CD8-positive, alpha-beta memory T cell (primary cell): Measurements from ENCODE around the gene USP50. TPM values are rescaled to one million over a fixed set of nuclear protein-coding genes. Genes with fewer than 3 reads are reported as not detected.

Experiments used
- CTCF ChIA-PET: fragments of 350-600 bp; sonication (Branson Sonifier 250); formaldehyde crosslinking; loops from one replicate; lab custom pipeline; 2021; ENCODE audit warnings: antibody characterized with exemption; lab: Charles Lee
- POLR2A ChIA-PET: fragments of 350-600 bp; sonication (Branson Sonifier 250); formaldehyde crosslinking; loops from one replicate; lab custom pipeline; 2021; ENCODE audit warnings: antibody characterized with exemption; lab: Charles Lee
- DNase-seq, 5 donors: peaks; one replicate each; pipeline versions ENCODE4 v3.0.0 to v3.0.0-alpha.2; 2020 to 2022; ENCODE audit warnings: mixed read lengths in 1 of 5
- H3K27ac ChIP-seq: one replicate; pipeline ENCODE4 v1.7.0; 2013; ENCODE audit warnings: low read depth, mild to moderate bottlenecking, low read length, moderate library complexity
- H3K27me3 ChIP-seq: 2 replicates; pipeline ENCODE4 v1.7.0; 2013; ENCODE audit warnings: low read length, mild to moderate bottlenecking; ENCODE audit not compliant: insufficient read depth, poor library complexity, severe bottlenecking
- H3K36me3 ChIP-seq: 2 replicates; pipeline ENCODE4 v1.7.0; 2013; ENCODE audit warnings: mild to moderate bottlenecking, low read length, moderate library complexity; ENCODE audit not compliant: insufficient read depth
- H3K4me1 ChIP-seq: 2 replicates; pipeline ENCODE4 v1.7.0; 2013; ENCODE audit warnings: mild to moderate bottlenecking, low read length, moderate library complexity; ENCODE audit not compliant: insufficient read depth
- H3K4me3 ChIP-seq: 2 replicates; pipeline ENCODE4 v1.7.0; 2013; ENCODE audit warnings: mild to moderate bottlenecking, low read length
- H3K9me3 ChIP-seq: 2 replicates; pipeline ENCODE4 v1.7.0; 2013; ENCODE audit warnings: mild to moderate bottlenecking, low read length
- H3K27ac Mint-ChIP-seq, 8 donors: one replicate each; pipeline ENCODE4 v1.8.0; 2020 to 2021; ENCODE audit warnings: mixed read lengths in 8 of 8, mild to moderate bottlenecking in 6 of 8, inconsistent platforms in 3 of 8, moderate library complexity in 3 of 8
- H3K27me3 Mint-ChIP-seq, 2 donors: one replicate each; pipeline ENCODE4 v1.8.0; 2020 to 2021; ENCODE audit warnings: mixed read lengths in 2 of 2, mild to moderate bottlenecking in 1 of 2, moderate library complexity in 1 of 2
- H3K36me3 Mint-ChIP-seq, 3 donors: one replicate each; pipeline ENCODE4 v1.8.0; 2020 to 2021; ENCODE audit warnings: mixed read lengths in 3 of 3, inconsistent platforms in 1 of 3, mild to moderate bottlenecking in 1 of 3
- H3K4me1 Mint-ChIP-seq, 3 donors: one replicate each; pipeline ENCODE4 v1.8.0; 2020 to 2021; ENCODE audit warnings: mixed read lengths in 3 of 3, inconsistent platforms in 1 of 3, mild to moderate bottlenecking in 1 of 3
- H3K4me3 Mint-ChIP-seq, 7 donors: one replicate each; pipeline ENCODE4 v1.8.0; 2020 to 2021; ENCODE audit warnings: mixed read lengths in 7 of 7, mild to moderate bottlenecking in 6 of 7, moderate library complexity in 4 of 7, inconsistent platforms in 2 of 7
- H3K9me3 Mint-ChIP-seq, 5 donors: one replicate each; pipeline ENCODE4 v1.8.0; 2020 to 2022; ENCODE audit warnings: mixed read lengths in 5 of 5, mild to moderate bottlenecking in 3 of 5, moderate library complexity in 2 of 5, inconsistent platforms in 1 of 5
- polyA plus RNA-seq: library from polyadenylated mRNA; unstranded; fragments of 300-500 nt; fragmentation: Illumina TruSeq; gene quantifications from one replicate; pipeline ENCODE4 v1.2.3, GENCODE V29; 2021
- total RNA-seq, 2 experiments: library from RNA; stranded (reverse); gene quantifications; one replicate each; pipeline ENCODE4 v1.2.3, GENCODE V29; 2021

Gene USP50
- total and polyA plus RNA-seq, 3 experiments from 2014 or later: 0.40 TPM; not detected in 2

DNA sequence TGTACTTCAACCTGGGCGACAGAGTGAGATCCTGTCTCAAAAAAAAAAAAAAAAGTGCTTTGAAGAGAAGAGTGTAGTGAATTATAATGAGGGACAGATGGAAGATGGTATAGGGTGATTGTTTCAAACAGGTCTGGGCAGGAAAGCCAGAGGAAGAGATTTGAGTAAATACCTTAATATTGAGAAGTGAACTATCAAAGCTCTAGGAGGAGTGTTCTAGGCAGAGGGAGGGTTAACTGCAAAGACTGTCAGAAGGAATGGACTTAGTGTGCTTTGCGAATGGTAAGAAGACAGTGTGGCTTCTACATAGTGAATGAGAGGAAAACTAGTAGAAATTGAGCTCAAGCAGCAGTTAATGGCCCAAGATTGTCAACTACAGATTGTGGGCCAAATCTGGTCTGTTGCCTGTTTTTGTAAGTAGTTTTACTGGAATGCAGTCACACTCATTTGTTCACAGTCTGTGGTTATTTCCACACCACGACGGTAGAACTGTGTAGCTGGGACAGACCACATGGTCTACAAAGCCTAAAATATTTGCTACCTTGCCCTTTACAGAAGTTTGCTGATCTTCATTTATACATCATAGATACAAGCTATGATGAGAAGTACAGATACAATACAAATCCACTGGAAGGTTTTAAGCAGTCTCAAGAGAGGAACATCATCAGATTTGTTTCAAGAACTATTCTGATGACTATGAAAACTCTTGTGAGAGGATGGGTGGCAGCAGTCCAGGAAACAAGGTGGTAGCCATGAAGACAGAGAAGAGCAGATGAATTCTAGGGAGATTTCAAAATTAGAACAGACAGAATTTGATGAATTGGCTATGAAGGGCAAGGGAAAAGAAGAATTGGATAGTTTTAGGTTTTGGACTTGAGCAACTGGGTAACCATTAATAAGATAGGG, 16.5 kb upstream of the USP50 start:
- no peak for DNase-seq
- Mint-ChIP-seq H3K4me1 (peaks cover 6 to 11% (median 7%) of the 10 kb centered on the region in 3 donors), H3K36me3 (peaks cover 9 to 60% (median 10%) of the 10 kb centered on the region in 3 donors), H3K27me3 (no peaks in the 10 kb centered on the region), H3K27ac (peak overlapping the region in 6 of 8 donors; percentile 3 to 94 (median 68)), H3K9me3 (no peaks in the 10 kb centered on the region), H3K4me3 (no peak overlapping the region)
- CTCF ChIA-PET: no interaction called here
- H3K27me3 ChIP-seq: no peaks in the 10 kb centered on the region
- no peak overlapping the region for H3K27ac ChIP-seq
- no peaks in the 10 kb centered on the region for H3K4me1 ChIP-seq
- no peaks in the 10 kb centered on the region for H3K9me3 ChIP-seq
- POLR2A ChIA-PET: no interaction called here
- no peak overlapping the region for H3K4me3 ChIP-seq
- no peaks in the 10 kb centered on the region for H3K36me3 ChIP-seq

DNA sequence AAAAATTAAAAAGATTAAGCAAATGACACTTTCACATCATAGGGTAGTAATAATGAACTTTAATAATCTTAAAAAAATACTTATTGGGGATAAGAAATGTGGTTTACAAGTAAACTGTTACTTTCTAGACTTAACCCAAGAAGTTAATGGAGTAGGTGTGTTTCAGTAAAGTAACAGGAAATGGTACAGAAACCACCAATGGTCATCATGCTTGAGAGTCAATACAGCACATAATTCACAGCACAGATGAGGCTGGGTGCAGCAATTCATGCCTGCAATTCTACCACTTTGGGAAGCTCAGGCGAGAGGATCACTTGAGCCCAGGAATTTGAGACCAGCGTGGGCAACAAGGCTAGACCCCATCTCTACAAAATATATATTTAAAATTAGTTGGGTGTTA, 11.5 kb upstream of the USP50 start:
- DNase-seq: no peak
- Mint-ChIP-seq H3K36me3 (peaks cover 0 to 35% (median 3%) of the 10 kb centered on the region in 3 donors), H3K27me3 (no peaks in the 10 kb centered on the region), H3K27ac (peak overlapping the region in 1 of 8 donors; percentile 58), H3K4me3 (no peak overlapping the region), H3K9me3 (no peaks in the 10 kb centered on the region), H3K4me1 (peaks cover 18 to 22% (median 19%) of the 10 kb centered on the region in 3 donors)
- CTCF ChIA-PET: no interaction called here
- H3K4me1 ChIP-seq: no peaks in the 10 kb centered on the region
- H3K27ac ChIP-seq: no peak overlapping the region
- H3K36me3 ChIP-seq: no peaks in the 10 kb centered on the region
- POLR2A ChIA-PET: no interaction called here
- H3K27me3 ChIP-seq: no peaks in the 10 kb centered on the region
- no peak overlapping the region for H3K4me3 ChIP-seq
- no peaks in the 10 kb centered on the region for H3K9me3 ChIP-seq

DNA sequence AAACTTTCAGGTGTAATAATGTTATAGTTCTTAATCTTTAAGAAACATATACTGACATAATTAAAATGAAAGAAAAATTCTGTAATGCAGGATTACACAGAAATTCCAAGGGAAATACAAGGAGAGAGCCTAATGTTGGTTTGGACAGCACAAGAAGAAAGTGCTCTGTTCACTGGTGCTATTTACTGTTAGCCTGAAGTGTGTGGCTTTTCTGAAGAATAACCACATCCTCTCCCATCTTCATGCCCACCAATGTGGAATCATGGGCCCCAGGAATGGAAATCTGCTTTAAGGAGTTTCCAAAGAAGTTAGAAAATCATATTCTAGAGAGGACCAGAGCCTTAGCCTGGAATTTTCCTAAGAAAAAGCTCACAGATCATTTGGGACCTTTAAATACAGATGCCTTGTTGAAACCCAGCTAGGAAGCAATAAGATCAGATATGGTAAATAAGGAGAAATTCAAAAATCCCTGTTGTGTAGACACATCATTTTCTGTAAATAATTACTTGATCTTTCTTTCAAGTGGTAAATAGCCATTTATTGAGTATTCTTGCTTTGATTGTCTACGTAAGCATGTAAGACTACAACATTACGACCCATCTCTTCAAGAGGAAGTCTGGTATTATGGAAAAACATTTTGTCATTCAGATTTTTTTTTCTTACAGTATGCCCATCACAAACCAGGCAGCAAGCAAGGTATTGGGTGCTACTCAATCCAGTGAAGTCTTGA, 10.3 kb upstream of the USP50 start:
- Histone ChIP-seq H3K4me3 (no peak overlapping the region), H3K9me3 (no peaks in the 10 kb centered on the region), H3K27me3 (no peaks in the 10 kb centered on the region), H3K4me1 (no peaks in the 10 kb centered on the region), H3K36me3 (no peaks in the 10 kb centered on the region), H3K27ac (no peak overlapping the region)
- Mint-ChIP-seq H3K36me3 (peaks cover 0 to 25% (median 3%) of the 10 kb centered on the region in 3 donors), H3K4me3 (no peak overlapping the region), H3K27ac (peak overlapping the region in 5 of 8 donors; percentile 42 to 66 (median 51)), H3K4me1 (peaks cover 20 to 26% (median 24%) of the 10 kb centered on the region in 3 donors), H3K27me3 (no peaks in the 10 kb centered on the region), H3K9me3 (no peaks in the 10 kb centered on the region)
- CTCF ChIA-PET: no interaction called here
- DNase-seq: no peak
- POLR2A ChIA-PET: no interaction called here

DNA sequence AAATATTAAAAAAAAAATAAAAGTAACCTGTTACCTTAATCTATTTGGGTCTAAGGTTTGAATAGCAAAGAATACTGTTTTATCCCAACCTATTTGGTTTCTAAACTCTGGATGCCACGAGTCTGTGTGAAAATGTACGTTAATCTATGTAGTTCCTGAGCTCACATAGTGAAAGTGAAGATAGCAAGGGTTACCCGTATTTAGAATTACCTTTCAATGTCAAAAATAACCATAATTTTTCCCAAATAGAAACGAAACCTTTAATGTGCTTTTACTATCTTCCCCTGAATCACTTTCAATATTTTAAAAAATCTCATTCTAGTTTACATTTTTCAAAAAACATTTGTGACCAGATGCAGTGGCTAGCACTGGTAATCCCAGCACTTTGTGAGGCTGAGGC, 5.8 kb upstream of the USP50 start:
- H3K4me1 ChIP-seq: no peaks in the 10 kb centered on the region
- no peak for DNase-seq
- no peaks in the 10 kb centered on the region for H3K9me3 Mint-ChIP-seq
- no peaks in the 10 kb centered on the region for H3K27me3 Mint-ChIP-seq
- H3K27ac ChIP-seq: no peak overlapping the region
- no peaks in the 10 kb centered on the region for H3K27me3 ChIP-seq
- H3K36me3 ChIP-seq: no peaks in the 10 kb centered on the region
- H3K4me1 Mint-ChIP-seq: peaks cover 19 to 27% (median 25%) of the 10 kb centered on the region in 3 donors
- H3K4me3 Mint-ChIP-seq: no peak overlapping the region
- H3K36me3 Mint-ChIP-seq: peaks cover 0 to 3% (median 0%) of the 10 kb centered on the region in 3 donors
- H3K4me3 ChIP-seq: no peak overlapping the region
- ChIA-PET POLR2A (no interaction called here), CTCF (no interaction called here)
- H3K27ac Mint-ChIP-seq: no peak overlapping the region
- no peaks in the 10 kb centered on the region for H3K9me3 ChIP-seq

- DNase-seq: no peak
- Histone ChIP-seq H3K4me3 (no peak overlapping the region), H3K27me3 (no peaks in the 10 kb centered on the region), H3K4me1 (no peaks in the 10 kb centered on the region), H3K27ac (no peak overlapping the region), H3K9me3 (no peaks in the 10 kb centered on the region), H3K36me3 (no peaks in the 10 kb centered on the region)
- H3K36me3 Mint-ChIP-seq: no peaks in the 10 kb centered on the region
- no peak overlapping the region for H3K4me3 Mint-ChIP-seq
- no peaks in the 10 kb centered on the region for H3K9me3 Mint-ChIP-seq
- peaks cover 5 to 14% (median 9%) of the 10 kb centered on the region in 3 donors for H3K4me1 Mint-ChIP-seq
- peaks cover 2 to 6% of the 10 kb centered on the region in 2 donors for H3K27me3 Mint-ChIP-seq
- H3K27ac Mint-ChIP-seq: no peak overlapping the region
- ChIA-PET CTCF (no interaction called here), POLR2A (no interaction called here)
Observed at GRCh38 chr15:50549326-50549725, 2.9 kb upstream of the USP50 start.

- H3K36me3 Mint-ChIP-seq: no peaks in the 10 kb centered on the region
- no peak overlapping the region for H3K27ac Mint-ChIP-seq
- no peak for DNase-seq
- H3K4me1 ChIP-seq: no peaks in the 10 kb centered on the region
- peaks cover 5 to 27% of the 10 kb centered on the region in 2 donors for H3K27me3 Mint-ChIP-seq
- no peak overlapping the region for H3K27ac ChIP-seq
- ChIA-PET CTCF (no interaction called here), POLR2A (no interaction called here)
- H3K27me3 ChIP-seq: no peaks in the 10 kb centered on the region
- H3K36me3 ChIP-seq: no peaks in the 10 kb centered on the region
- no peak overlapping the region for H3K4me3 Mint-ChIP-seq
- H3K4me3 ChIP-seq: no peak overlapping the region
- H3K4me1 Mint-ChIP-seq: no peaks in the 10 kb centered on the region
- H3K9me3 ChIP-seq: no peaks in the 10 kb centered on the region
- H3K9me3 Mint-ChIP-seq: no peaks in the 10 kb centered on the region
Observed at GRCh38 chr15:50544368-50544767, 2.1 kb downstream of the USP50 start.

DNA sequence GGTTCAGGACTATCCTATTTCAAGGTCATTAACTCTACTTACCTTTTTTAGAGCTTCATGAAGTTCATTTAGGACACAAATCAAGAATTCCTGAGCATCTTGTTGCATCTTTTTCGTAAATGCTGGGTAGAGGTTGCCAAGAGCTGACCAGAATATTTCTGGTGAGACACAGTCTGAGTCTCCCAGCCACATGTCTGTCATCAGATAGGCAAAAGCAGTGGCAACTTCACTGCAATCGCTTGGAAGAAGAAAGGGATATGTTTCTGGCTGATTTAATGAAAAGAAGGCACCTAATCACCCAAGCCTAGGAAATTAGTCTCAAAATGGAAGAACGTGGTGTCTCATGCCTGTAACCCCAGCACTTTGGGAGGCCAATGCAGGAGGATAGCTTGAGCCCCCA, 2.9 kb downstream of the USP50 start:
- H3K4me1 ChIP-seq: no peaks in the 10 kb centered on the region
- no peak overlapping the region for H3K27ac ChIP-seq
- no peaks in the 10 kb centered on the region for H3K36me3 ChIP-seq
- H3K4me3 ChIP-seq: no peak overlapping the region
- no peak overlapping the region for H3K4me3 Mint-ChIP-seq
- no peaks in the 10 kb centered on the region for H3K9me3 Mint-ChIP-seq
- H3K36me3 Mint-ChIP-seq: no peaks in the 10 kb centered on the region
- peaks cover 5 to 27% of the 10 kb centered on the region in 2 donors for H3K27me3 Mint-ChIP-seq
- H3K27me3 ChIP-seq: no peaks in the 10 kb centered on the region
- no peak for DNase-seq
- ChIA-PET POLR2A (no interaction called here), CTCF (no interaction called here)
- H3K4me1 Mint-ChIP-seq: no peaks in the 10 kb centered on the region
- H3K9me3 ChIP-seq: no peaks in the 10 kb centered on the region
- H3K27ac Mint-ChIP-seq: no peak overlapping the region

DNA sequence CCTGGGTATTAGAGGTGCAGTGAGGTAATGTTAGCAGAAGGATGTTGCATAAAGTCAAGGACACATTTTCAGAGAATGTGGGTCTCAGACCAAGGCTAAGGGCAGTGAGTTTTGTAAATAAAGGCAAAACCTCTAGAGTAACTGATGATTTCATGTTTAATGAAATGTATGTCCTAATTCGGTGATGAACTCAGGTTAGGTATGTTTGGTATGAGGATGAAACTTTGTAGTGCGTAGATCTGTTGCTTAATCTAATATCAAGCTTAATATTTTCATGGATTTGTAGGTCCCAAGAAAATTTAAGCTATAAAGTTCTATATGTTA, 3.6 kb downstream of the USP50 start:
- ChIA-PET POLR2A (no interaction called here), CTCF (no interaction called here)
- H3K4me1 ChIP-seq: no peaks in the 10 kb centered on the region
- no peaks in the 10 kb centered on the region for H3K9me3 ChIP-seq
- H3K4me3 ChIP-seq: no peak overlapping the region
- H3K27ac Mint-ChIP-seq: no peak overlapping the region
- peaks cover 6 to 27% of the 10 kb centered on the region in 2 donors for H3K27me3 Mint-ChIP-seq
- H3K27me3 ChIP-seq: no peaks in the 10 kb centered on the region
- no peaks in the 10 kb centered on the region for H3K4me1 Mint-ChIP-seq
- no peaks in the 10 kb centered on the region for H3K9me3 Mint-ChIP-seq
- no peak overlapping the region for H3K27ac ChIP-seq
- no peak for DNase-seq
- H3K36me3 ChIP-seq: no peaks in the 10 kb centered on the region
- no peak overlapping the region for H3K4me3 Mint-ChIP-seq
- no peaks in the 10 kb centered on the region for H3K36me3 Mint-ChIP-seq
